Measurements from ENCODE around the gene SPOCK1. TPM values are rescaled to one million over a fixed set of nuclear protein-coding genes. Genes with fewer than 3 reads are reported as not detected.

The SPOCK1 gene
- total RNA-seq, 2 experiments from 2014 or later = 0.42 TPM; not detected in 1

GRCh38 chr5:137206030-137206715, 293.0 kb downstream of the SPOCK1 start:
- H3K27ac Mint-ChIP-seq = no peak overlapping the region
- DNase-seq = no peak
- CTCF ChIA-PET = no interaction called here
- H3K4me1 Mint-ChIP-seq (ENCODE audit: low read depth) = no peaks in the 10 kb centered on the region
- no peaks in the 10 kb centered on the region for H3K9me3 Mint-ChIP-seq
- intact Hi-C loops (cut with micrococcal nuclease) = no loop called here
- H3K36me3 Mint-ChIP-seq (ENCODE audit: low read depth) = no peaks in the 10 kb centered on the region
- no peak overlapping the region for H3K4me3 Mint-ChIP-seq
- H3K27me3 Mint-ChIP-seq (ENCODE audit: low read depth) = peaks cover 4% of the 10 kb centered on the region

DNA sequence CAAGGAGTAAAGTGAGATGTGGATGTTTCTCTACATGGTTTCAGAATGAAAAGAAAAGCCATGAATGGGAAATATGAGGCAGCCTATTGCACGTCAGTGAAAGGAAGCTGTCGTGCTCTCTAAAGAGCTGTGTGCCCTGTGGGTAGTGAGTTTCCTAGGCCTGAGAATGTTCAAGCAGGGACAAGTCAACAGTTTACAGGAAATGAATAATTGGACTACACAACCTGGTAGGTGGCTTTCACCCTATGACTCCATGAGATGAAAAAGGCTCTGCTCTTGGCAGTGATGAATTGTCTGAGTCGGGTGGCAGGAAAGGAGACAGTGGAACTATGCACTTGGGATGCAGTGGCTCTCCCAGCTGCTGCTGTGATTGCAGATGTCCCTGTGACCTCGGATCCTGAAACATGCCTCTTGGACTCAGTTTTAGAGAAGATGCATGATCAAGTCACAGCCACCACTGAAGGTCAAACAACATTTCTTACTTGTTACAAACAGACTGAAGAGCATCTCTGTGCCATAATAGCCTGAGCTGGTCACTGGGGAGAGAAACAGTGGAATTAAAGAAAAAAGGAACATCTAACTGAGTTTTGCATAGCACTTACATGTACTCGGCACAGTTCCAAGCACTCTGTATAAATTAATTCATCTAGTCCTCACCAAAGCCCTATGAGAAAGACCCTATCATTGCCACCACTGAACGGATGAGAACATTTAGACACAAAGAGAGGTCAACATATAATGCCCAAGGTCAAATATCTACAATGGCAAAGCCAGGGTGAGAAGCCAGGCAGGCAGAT, 293.7 kb downstream of the SPOCK1 start:
- no peaks in the 10 kb centered on the region for H3K36me3 Mint-ChIP-seq (ENCODE audit: low read depth)
- intact Hi-C loops (cut with micrococcal nuclease) = no loop called here
- no peaks in the 10 kb centered on the region for H3K4me1 Mint-ChIP-seq (ENCODE audit: low read depth)
- H3K27me3 Mint-ChIP-seq (ENCODE audit: low read depth) = peaks cover 4% of the 10 kb centered on the region
- H3K27ac Mint-ChIP-seq = no peak overlapping the region
- H3K9me3 Mint-ChIP-seq = no peaks in the 10 kb centered on the region
- no peak overlapping the region for H3K4me3 Mint-ChIP-seq
- CTCF ChIA-PET = no interaction called here
- DNase-seq = no peak

DNA sequence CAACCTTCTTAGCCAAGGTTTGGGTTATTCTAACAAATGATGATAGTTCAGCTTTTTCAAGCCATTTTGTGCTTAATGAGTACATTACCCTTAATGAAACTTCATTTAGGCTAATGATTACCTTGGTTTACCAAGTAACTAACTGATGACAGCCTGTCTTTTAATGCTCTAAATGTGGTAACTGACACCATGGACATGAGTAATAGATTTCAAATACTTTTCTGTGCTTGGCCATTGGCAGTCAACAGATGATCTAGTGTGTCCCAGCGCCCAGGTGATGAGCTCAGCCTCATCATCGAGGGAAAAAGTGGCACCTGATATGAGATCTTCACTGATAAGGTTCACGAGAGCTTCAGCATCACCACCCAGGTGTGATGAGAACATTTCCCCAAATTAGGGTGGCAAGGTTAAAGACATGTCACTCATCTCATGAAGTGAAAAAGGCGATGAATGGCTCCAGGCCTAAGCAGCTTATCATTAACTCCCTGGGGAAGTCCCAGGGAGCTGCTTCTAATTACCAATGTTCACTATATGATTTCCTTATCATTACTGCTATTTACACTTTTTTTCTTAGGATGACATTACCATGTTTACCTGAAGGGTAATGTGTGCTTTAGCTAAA, 296.0 kb downstream of the SPOCK1 start:
- no peaks in the 10 kb centered on the region for H3K9me3 Mint-ChIP-seq
- H3K4me1 Mint-ChIP-seq (ENCODE audit: low read depth) = no peaks in the 10 kb centered on the region
- intact Hi-C loops (cut with micrococcal nuclease) = no loop called here
- no peak overlapping the region for H3K27ac Mint-ChIP-seq
- H3K4me3 Mint-ChIP-seq = no peak overlapping the region
- DNase-seq = no peak
- peaks cover 8% of the 10 kb centered on the region for H3K27me3 Mint-ChIP-seq (ENCODE audit: low read depth)
- no peaks in the 10 kb centered on the region for H3K36me3 Mint-ChIP-seq (ENCODE audit: low read depth)
- CTCF ChIA-PET = interaction anchor here (0.7 kb wide), 1 partner anchor 550 kb away, joined by 3 read pairs; no protein-coding TSS in a partner anchor

GRCh38 chr5:137201876-137202275, 297.2 kb downstream of the SPOCK1 start:
- Mint-ChIP-seq H3K27ac (no peak overlapping the region), H3K9me3 (no peaks in the 10 kb centered on the region), H3K27me3 (ENCODE audit: low read depth) (peaks cover 8% of the 10 kb centered on the region), H3K4me3 (no peak overlapping the region), H3K36me3 (ENCODE audit: low read depth) (no peaks in the 10 kb centered on the region), H3K4me1 (ENCODE audit: low read depth) (no peaks in the 10 kb centered on the region)
- no peak for DNase-seq
- CTCF ChIA-PET = no interaction called here
- intact Hi-C loops (cut with micrococcal nuclease) = no loop called here

DNA sequence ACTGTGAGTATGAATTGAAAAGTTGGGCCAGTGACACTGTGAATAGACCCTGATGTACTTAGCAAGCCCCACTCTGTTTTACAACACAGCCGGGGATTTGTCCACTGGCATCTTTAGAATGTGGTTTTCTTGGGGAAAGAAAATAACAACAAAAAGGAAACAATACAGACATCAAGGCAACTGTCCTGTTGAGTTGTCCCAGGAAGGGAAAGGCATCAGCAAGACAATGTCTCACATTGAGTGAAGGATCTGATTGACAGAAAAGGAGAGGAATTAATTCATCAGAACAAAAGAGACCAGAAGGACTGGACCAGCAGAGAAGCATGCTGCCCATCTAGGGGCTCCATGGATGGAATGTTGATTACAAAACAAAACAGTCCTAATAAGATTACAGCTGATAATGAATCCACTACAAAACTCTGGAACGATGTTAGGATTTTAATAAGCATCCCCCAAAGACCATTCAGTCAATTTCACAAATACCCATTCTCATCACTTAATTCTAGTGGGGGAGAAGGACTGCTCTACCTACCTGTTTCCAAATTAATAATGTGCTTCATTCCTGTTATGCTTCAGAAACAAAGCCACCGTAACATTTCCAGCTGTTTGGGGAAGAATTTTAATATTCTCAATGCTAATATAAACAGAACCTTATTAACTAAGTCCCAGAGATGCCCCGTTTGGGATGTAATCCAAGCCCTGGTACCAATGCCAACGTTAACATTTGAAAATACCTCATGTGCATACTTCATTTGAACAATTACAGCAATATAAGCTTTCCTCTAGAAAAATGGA, 298.0 kb downstream of the SPOCK1 start:
- H3K36me3 Mint-ChIP-seq (ENCODE audit: low read depth) = no peaks in the 10 kb centered on the region
- no peak for DNase-seq
- no peaks in the 10 kb centered on the region for H3K4me1 Mint-ChIP-seq (ENCODE audit: low read depth)
- H3K9me3 Mint-ChIP-seq = no peaks in the 10 kb centered on the region
- intact Hi-C loops (cut with micrococcal nuclease) = no loop called here
- H3K4me3 Mint-ChIP-seq = no peak overlapping the region
- H3K27me3 Mint-ChIP-seq (ENCODE audit: low read depth) = peaks cover 8% of the 10 kb centered on the region
- CTCF ChIA-PET = no interaction called here
- no peak overlapping the region for H3K27ac Mint-ChIP-seq

- H3K27ac Mint-ChIP-seq = no peak overlapping the region
- H3K9me3 Mint-ChIP-seq = no peaks in the 10 kb centered on the region
- no peaks in the 10 kb centered on the region for H3K36me3 Mint-ChIP-seq (ENCODE audit: low read depth)
- intact Hi-C loops (cut with micrococcal nuclease) = no loop called here
- peaks cover 8% of the 10 kb centered on the region for H3K27me3 Mint-ChIP-seq (ENCODE audit: low read depth)
- CTCF ChIA-PET = no interaction called here
- no peak overlapping the region for H3K4me3 Mint-ChIP-seq
- no peak for DNase-seq
- H3K4me1 Mint-ChIP-seq (ENCODE audit: low read depth) = no peaks in the 10 kb centered on the region
Measured at GRCh38 chr5:137199966-137200365, 299.2 kb downstream of the SPOCK1 start.

GRCh38 chr5:137199201-137199600, 299.9 kb downstream of the SPOCK1 start:
- H3K36me3 Mint-ChIP-seq (ENCODE audit: low read depth) = no peaks in the 10 kb centered on the region
- DNase-seq = no peak
- H3K27me3 Mint-ChIP-seq (ENCODE audit: low read depth) = peaks cover 5% of the 10 kb centered on the region
- H3K9me3 Mint-ChIP-seq = no peaks in the 10 kb centered on the region
- no peaks in the 10 kb centered on the region for H3K4me1 Mint-ChIP-seq (ENCODE audit: low read depth)
- H3K4me3 Mint-ChIP-seq = no peak overlapping the region
- intact Hi-C loops (cut with micrococcal nuclease) = no loop called here
- H3K27ac Mint-ChIP-seq = no peak overlapping the region
- CTCF ChIA-PET = no interaction called here

GRCh38 chr5:137195483-137195882, 303.6 kb downstream of the SPOCK1 start:
- intact Hi-C loops (cut with micrococcal nuclease) = no loop called here
- Mint-ChIP-seq H3K4me1 (ENCODE audit: low read depth) (no peaks in the 10 kb centered on the region), H3K4me3 (no peak overlapping the region), H3K9me3 (no peaks in the 10 kb centered on the region), H3K27me3 (ENCODE audit: low read depth) (peaks cover 5% of the 10 kb centered on the region), H3K36me3 (ENCODE audit: low read depth) (no peaks in the 10 kb centered on the region), H3K27ac (no peak overlapping the region)
- no peak for DNase-seq
- CTCF ChIA-PET = no interaction called here

DNA sequence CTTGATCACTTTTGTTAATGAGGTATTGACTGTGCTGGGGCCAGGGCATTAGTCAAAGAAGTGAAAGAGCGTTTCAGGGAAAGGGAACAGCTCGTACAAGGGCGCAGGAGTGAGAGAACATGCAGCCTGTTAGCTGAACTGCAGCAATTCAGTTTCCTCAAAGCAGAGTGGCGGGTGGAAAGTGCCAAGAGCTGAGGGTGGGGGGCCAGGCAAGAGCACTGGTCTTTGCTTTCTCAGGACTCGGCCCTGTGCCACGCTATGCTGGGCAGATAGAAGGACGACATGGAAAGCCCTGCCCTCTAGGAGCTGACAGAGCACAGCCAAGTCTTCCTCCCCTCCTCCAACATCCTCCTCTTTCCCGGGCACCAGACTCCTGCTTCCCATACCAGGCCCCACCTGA, 304.8 kb downstream of the SPOCK1 start:
- H3K36me3 Mint-ChIP-seq (ENCODE audit: low read depth) = no peaks in the 10 kb centered on the region
- no peak overlapping the region for H3K27ac Mint-ChIP-seq
- peaks cover 2% of the 10 kb centered on the region for H3K27me3 Mint-ChIP-seq (ENCODE audit: low read depth)
- no peaks in the 10 kb centered on the region for H3K9me3 Mint-ChIP-seq
- no peaks in the 10 kb centered on the region for H3K4me1 Mint-ChIP-seq (ENCODE audit: low read depth)
- H3K4me3 Mint-ChIP-seq = no peak overlapping the region
- intact Hi-C loops (cut with micrococcal nuclease) = no loop called here
- no peak for DNase-seq
- CTCF ChIA-PET = no interaction called here

DNA sequence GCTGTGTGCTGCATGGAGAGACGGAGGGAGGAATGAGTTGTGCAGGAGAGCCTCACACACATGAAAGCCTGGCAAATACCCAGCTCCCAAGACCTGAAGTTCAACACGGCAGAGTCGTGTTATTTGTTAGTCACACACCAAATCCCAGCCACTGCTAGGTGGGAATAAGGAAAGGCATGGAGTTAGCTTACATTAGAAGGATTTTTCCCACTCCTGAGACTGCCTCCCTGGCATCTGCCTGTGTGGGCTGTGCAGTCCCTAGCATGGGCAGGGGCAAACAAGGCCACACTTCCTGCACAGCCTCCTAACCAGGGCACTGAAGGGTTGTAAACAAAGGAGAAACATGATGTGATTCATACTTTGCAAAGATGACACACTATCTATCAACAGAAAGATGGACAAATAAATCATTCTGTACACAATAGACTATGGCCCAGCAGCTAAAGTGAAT, 306.8 kb downstream of the SPOCK1 start:
- H3K27ac Mint-ChIP-seq = no peak overlapping the region
- CTCF ChIA-PET = interaction anchor here (1.4 kb wide), 1 partner anchor 128 kb away, joined by 3 read pairs; no protein-coding TSS in a partner anchor
- intact Hi-C loops (cut with micrococcal nuclease) = no loop called here
- peaks cover 2% of the 10 kb centered on the region for H3K27me3 Mint-ChIP-seq (ENCODE audit: low read depth)
- no peak for DNase-seq
- no peaks in the 10 kb centered on the region for H3K36me3 Mint-ChIP-seq (ENCODE audit: low read depth)
- H3K4me1 Mint-ChIP-seq (ENCODE audit: low read depth) = no peaks in the 10 kb centered on the region
- H3K9me3 Mint-ChIP-seq = no peaks in the 10 kb centered on the region
- no peak overlapping the region for H3K4me3 Mint-ChIP-seq

DNA sequence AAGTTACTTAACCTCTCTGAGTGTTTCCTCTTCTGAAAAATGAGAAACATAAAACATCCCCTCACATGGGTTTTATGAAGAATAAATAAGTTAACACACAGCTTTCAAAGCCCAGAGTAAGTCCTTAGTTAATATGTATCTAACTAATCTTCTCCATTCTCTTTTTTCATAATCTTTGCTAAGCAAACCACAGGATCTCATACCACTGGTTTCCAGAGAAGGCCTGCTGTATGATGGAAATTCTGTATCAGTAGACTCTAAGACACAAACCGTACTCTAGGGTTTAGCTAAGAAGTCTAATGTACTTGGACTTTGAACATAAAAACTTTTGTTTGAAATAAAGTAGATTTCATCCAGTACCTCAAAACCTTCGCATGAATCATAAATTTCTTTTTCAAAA, 307.9 kb downstream of the SPOCK1 start:
- Mint-ChIP-seq H3K27ac (no peak overlapping the region), H3K27me3 (ENCODE audit: low read depth) (peaks cover 2% of the 10 kb centered on the region), H3K4me3 (no peak overlapping the region), H3K36me3 (ENCODE audit: low read depth) (no peaks in the 10 kb centered on the region), H3K9me3 (no peaks in the 10 kb centered on the region), H3K4me1 (ENCODE audit: low read depth) (no peaks in the 10 kb centered on the region)
- CTCF ChIA-PET = no interaction called here
- intact Hi-C loops (cut with micrococcal nuclease) = no loop called here
- no peak for DNase-seq

DNA sequence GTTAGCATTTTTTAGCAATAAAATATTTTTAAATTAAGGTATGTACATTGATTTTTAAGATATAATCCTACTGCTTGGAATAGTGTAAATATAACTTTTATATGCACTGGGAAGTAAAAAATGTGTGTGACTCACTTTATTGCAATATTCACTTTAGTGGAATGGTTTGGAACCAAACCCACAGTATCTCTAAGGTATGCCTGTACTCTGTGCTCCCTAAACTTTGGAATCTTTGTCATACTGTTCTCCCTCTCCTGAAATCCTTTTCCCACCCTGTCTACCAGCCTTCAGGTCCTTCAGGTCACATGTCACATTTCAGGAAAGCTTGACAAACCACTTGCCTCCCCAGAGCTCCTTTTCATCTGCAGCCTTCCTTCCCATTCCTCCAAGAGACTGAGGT, 308.7 kb downstream of the SPOCK1 start:
- Mint-ChIP-seq H3K4me1 (ENCODE audit: low read depth) (no peaks in the 10 kb centered on the region), H3K4me3 (no peak overlapping the region), H3K27ac (no peak overlapping the region), H3K36me3 (ENCODE audit: low read depth) (no peaks in the 10 kb centered on the region), H3K27me3 (ENCODE audit: low read depth) (peaks cover 2% of the 10 kb centered on the region), H3K9me3 (no peaks in the 10 kb centered on the region)
- DNase-seq = no peak
- intact Hi-C loops (cut with micrococcal nuclease) = no loop called here
- CTCF ChIA-PET = no interaction called here
